CD14-positive monocyte (primary cell): Measurements from ENCODE around the gene RBM18. TPM values are rescaled to one million over a fixed set of nuclear protein-coding genes. Genes with fewer than 3 reads are reported as not detected.
A peak's percentile ranks its signal among the peaks of the same experiment; 100 is the strongest.

Source experiments
- DNase-seq, 3 donors: peaks; one replicate each; pipeline ENCODE4 v3.0.0-alpha.2; 2011 to 2022
- H2AFZ ChIP-seq: 2 replicates; pipeline ENCODE4 v1.6.0; 2012; ENCODE audit warnings: mild to moderate bottlenecking, low read depth, low read length, inconsistent platforms; ENCODE audit not compliant: insufficient read depth, poor library complexity, severe bottlenecking
- H3K27ac ChIP-seq, 2 donors: 1 replicate in 1 of 2; 2 replicates in 1 of 2; pipeline ENCODE4 v1.5.1; 2012 to 2013; ENCODE audit warnings: low read length in 2 of 2, control low read depth in 1 of 2, inconsistent platforms in 1 of 2, low read depth in 1 of 2, mild to moderate bottlenecking in 1 of 2
- H3K27me3 ChIP-seq, 2 donors: one replicate each; pipeline versions ENCODE4 v1.6.0 to v1.6.1; 2011 to 2013; ENCODE audit warnings: low read length in 2 of 2; ENCODE audit not compliant: control insufficient read depth in 2 of 2, insufficient read depth in 2 of 2
- H3K36me3 ChIP-seq, 2 donors: replicated peaks in 1 of 2; 1 replicate in 1 of 2; 2 replicates in 1 of 2; pipeline versions ENCODE4 v1.5.1 to v1.6.1; 2012 to 2013; ENCODE audit warnings: low read length in 2 of 2, control low read depth in 1 of 2, inconsistent platforms in 1 of 2, mild to moderate bottlenecking in 1 of 2; ENCODE audit not compliant: insufficient read depth in 2 of 2, control insufficient read depth in 1 of 2
- H3K4me1 ChIP-seq, 2 donors: 1 replicate in 1 of 2; 2 replicates in 1 of 2; pipeline versions ENCODE4 v1.5.1 to v1.6.1; 2012 to 2013; ENCODE audit warnings: low read length in 2 of 2, control low read depth in 1 of 2, inconsistent platforms in 1 of 2, mild to moderate bottlenecking in 1 of 2, moderate library complexity in 1 of 2; ENCODE audit not compliant: insufficient read depth in 2 of 2, control insufficient read depth in 1 of 2
- H3K4me2 ChIP-seq: replicated peaks from 2 replicates; pipeline ENCODE3; 2012; ENCODE audit warnings: low read length, moderate library complexity, mild to moderate bottlenecking; ENCODE audit not compliant: poor library complexity, severe bottlenecking; ENCODE audit errors: extremely low read depth
- H3K4me3 ChIP-seq, 3 experiments: fragments of 200-600 bp in 1 of 3; sonication (generic) in 1 of 3; replicated peaks in 1 of 3; 1 replicate in 2 of 3; 2 replicates in 1 of 3; pipeline ENCODE4 v1.5.1; 2011 to 2013; ENCODE audit warnings: low read length in 3 of 3, mild to moderate bottlenecking in 3 of 3, control low read depth in 2 of 3, low read depth in 2 of 3, inconsistent platforms in 1 of 3, moderate library complexity in 1 of 3
- H3K79me2 ChIP-seq: 2 replicates; pipeline ENCODE4 v1.6.0; 2012; ENCODE audit warnings: mild to moderate bottlenecking, control low read depth, inconsistent platforms, low read length, moderate library complexity; ENCODE audit not compliant: insufficient read depth
- H3K9ac ChIP-seq: 2 replicates; pipeline ENCODE4 v1.6.0; 2017; ENCODE audit warnings: low read length, mild to moderate bottlenecking; ENCODE audit not compliant: insufficient read depth, poor library complexity, severe bottlenecking
- H3K9me3 ChIP-seq, 2 donors: replicated peaks in 1 of 2; 1 replicate in 1 of 2; 2 replicates in 1 of 2; pipeline versions ENCODE4 v1.5.1 to v1.6.1; 2012 to 2013; ENCODE audit warnings: low read length in 2 of 2, control low read depth in 1 of 2; ENCODE audit not compliant: control insufficient read depth in 1 of 2, insufficient read depth in 1 of 2
- H4K20me1 ChIP-seq: 2 replicates; pipeline ENCODE4 v1.6.0; 2012; ENCODE audit warnings: mild to moderate bottlenecking, low read length, control low read depth, moderate library complexity; ENCODE audit not compliant: insufficient read depth
- H3K27ac Mint-ChIP-seq, 7 donors: one replicate each; pipeline ENCODE4 v1.8.0; 2020; ENCODE audit warnings: mild to moderate bottlenecking in 7 of 7, mixed read lengths in 7 of 7, moderate library complexity in 6 of 7, inconsistent platforms in 2 of 7
- H3K27me3 Mint-ChIP-seq, 3 donors: one replicate each; pipeline ENCODE4 v1.8.0; 2021 to 2022; ENCODE audit warnings: low read depth in 3 of 3, mild to moderate bottlenecking in 3 of 3, mixed read lengths in 3 of 3, moderate library complexity in 3 of 3, inconsistent platforms in 1 of 3
- H3K36me3 Mint-ChIP-seq, 2 donors: one replicate each; pipeline ENCODE4 v1.8.0; 2020; ENCODE audit warnings: mixed read lengths in 2 of 2, inconsistent platforms in 1 of 2, mild to moderate bottlenecking in 1 of 2
- H3K4me1 Mint-ChIP-seq: one replicate; pipeline ENCODE4 v1.8.0; 2020; ENCODE audit warnings: mild to moderate bottlenecking, mixed read lengths
- H3K4me3 Mint-ChIP-seq, 2 donors: one replicate each; pipeline ENCODE4 v1.8.0; 2020; ENCODE audit warnings: mild to moderate bottlenecking in 2 of 2, mixed read lengths in 2 of 2, moderate library complexity in 1 of 2
- H3K9me3 Mint-ChIP-seq, 7 donors: one replicate each; pipeline ENCODE4 v1.8.0; 2020 to 2022; ENCODE audit warnings: mixed read lengths in 7 of 7, mild to moderate bottlenecking in 6 of 7, moderate library complexity in 6 of 7, inconsistent platforms in 2 of 7
- WGBS: methylation state at CpG from one replicate; pipeline ENCODE4 v1.1.5; 2013; ENCODE audit warnings: missing lambda C conversion rate; ENCODE audit not compliant: insufficient coverage; 5-methylcytosine and 5-hydroxymethylcytosine counted together
- intact Hi-C, 2 donors: fragments of 100-400 bp; cut with micrococcal nuclease; formaldehyde crosslinking; loops; one replicate each; pipeline versions ENCODE4 v1.15.0 to v1.15.1; 2023
- polyA plus RNA-seq, 3 donors: library from polyadenylated mRNA; depleted of rRNA in 1 of 3; unstranded in 2 of 3; stranded (reverse) in 1 of 3; fragments of 300-500 nt in 2 of 3; fragments of >200 nt in 1 of 3; fragmentation: Illumina TruSeq in 2 of 3; gene quantifications; 1 replicate in 2 of 3; 2 replicates in 1 of 3; pipeline ENCODE4 v1.2.3, GENCODE V29; 2012 to 2021
- TF ChIP-seq, protein P1 (sequence below): fragments of 200-600 bp; IDR thresholded peaks from one replicate; pipeline ENCODE4 v1.8.0; 2022; ENCODE audit warnings: antibody characterized with exemption, mild to moderate bottlenecking

RBM18 gene
- polyA plus RNA-seq, 3 donors, result 10.4 to 26.3 (median 25.3) TPM

DNA sequence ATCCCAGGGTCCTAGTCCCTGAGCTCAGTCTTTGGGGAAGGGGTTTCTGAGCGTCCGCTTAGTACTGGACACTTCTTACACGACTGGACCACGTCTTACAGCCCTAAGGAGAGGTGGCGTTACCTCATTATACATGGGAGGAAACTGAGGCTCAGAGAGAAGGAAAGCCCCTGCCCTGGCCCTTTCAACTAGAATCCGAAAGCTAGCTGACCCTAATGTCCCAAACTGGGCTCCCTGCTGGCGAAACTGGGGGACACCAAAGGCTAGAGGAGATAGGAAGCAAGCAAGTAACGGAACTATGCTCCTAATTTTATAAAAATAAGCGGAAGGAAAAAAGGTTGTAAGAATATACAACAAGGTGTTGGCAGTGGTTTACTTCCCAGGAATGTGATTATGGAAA, 50.1 kb downstream of the RBM18 start:
- Histone ChIP-seq H3K36me3 (no peaks in the 10 kb centered on the region), H2AFZ (no peak overlapping the region), H3K27ac (no peak overlapping the region), H3K79me2 (no peaks in the 10 kb centered on the region), H3K4me1 (peaks cover 14 to 19% of the 10 kb centered on the region in 2 donors), H3K4me2 (peak overlapping the region; percentile 75), H3K9ac (no peak overlapping the region), H3K9me3 (peaks cover 0 to 39% of the 10 kb centered on the region in 2 donors), H4K20me1 (no peaks in the 10 kb centered on the region), H3K4me3 (peak overlapping the region in 1 of 3 experiments; percentile 66), H3K27me3 (peaks cover 51 to 75% of the 10 kb centered on the region in 2 donors)
- peaks cover 0 to 19% (median 8%) of the 10 kb centered on the region in 7 donors for H3K9me3 Mint-ChIP-seq
- H3K36me3 Mint-ChIP-seq, result peaks cover 0 to 7% of the 10 kb centered on the region in 2 donors
- 96% methylated on average over 4 of the region's 9 CpGs for WGBS
- peaks cover 27% of the 10 kb centered on the region for H3K4me1 Mint-ChIP-seq
- TF ChIP-seq, protein P1, sequence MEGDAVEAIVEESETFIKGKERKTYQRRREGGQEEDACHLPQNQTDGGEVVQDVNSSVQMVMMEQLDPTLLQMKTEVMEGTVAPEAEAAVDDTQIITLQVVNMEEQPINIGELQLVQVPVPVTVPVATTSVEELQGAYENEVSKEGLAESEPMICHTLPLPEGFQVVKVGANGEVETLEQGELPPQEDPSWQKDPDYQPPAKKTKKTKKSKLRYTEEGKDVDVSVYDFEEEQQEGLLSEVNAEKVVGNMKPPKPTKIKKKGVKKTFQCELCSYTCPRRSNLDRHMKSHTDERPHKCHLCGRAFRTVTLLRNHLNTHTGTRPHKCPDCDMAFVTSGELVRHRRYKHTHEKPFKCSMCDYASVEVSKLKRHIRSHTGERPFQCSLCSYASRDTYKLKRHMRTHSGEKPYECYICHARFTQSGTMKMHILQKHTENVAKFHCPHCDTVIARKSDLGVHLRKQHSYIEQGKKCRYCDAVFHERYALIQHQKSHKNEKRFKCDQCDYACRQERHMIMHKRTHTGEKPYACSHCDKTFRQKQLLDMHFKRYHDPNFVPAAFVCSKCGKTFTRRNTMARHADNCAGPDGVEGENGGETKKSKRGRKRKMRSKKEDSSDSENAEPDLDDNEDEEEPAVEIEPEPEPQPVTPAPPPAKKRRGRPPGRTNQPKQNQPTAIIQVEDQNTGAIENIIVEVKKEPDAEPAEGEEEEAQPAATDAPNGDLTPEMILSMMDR, result no peak
- H3K27me3 Mint-ChIP-seq, result peaks cover 76 to 80% (median 77%) of the 10 kb centered on the region in 3 donors
- H3K4me3 Mint-ChIP-seq, result peak overlapping the region; percentile 37 to 74
- DNase-seq, result no peak
- intact Hi-C loops, result no loop called here
- H3K27ac Mint-ChIP-seq, result no peak overlapping the region

DNA sequence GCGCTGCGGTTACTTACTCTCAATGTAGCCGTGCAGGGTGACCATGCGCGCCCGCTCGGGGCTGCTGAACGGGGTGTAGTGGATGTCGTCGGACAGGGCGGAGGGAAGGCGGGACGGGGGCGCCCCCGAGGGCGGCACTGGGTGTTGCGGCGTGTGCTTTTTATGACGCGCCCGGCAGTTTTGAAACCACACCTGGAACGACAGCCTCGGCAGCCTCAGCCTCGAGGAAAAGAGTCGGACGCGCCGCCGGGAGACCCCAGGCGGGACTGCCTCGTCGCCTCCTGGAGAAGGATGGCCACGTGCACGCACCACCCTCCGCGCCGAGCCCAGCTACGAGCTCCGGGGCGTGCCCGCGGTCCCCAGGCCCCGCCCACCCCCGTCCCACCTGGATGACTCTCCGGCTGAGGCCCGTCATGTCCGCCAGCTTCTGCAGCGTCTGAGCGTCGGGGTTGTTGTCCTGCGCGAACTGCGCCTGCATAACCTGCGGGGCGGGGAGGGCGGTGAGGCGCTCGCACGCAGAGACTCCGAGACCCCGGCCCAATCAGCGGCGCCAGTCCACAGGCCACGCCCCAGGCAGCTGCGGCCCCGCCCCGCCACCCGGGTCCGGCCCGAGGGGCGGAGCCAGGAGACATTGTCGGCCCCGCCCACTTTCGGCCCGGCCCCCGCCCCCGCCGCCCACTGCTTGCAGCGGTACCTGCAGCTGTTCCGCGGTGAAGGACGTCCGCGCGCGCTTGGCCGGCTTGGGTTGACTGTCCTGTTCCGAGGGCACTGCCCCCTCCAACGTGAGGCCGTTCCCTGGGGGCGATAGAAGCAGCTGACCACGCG, 50.8 kb downstream of the RBM18 start:
- Histone ChIP-seq H4K20me1 (no peaks in the 10 kb centered on the region), H3K9me3 (peaks cover 0 to 33% of the 10 kb centered on the region in 2 donors), H3K27me3 (peaks cover 46 to 68% of the 10 kb centered on the region in 2 donors), H3K79me2 (no peaks in the 10 kb centered on the region), H3K4me2 (peak overlapping the region; percentile 75), H3K4me1 (peaks cover 7 to 12% of the 10 kb centered on the region in 2 donors), H2AFZ (peak overlapping the region; percentile 63), H3K36me3 (no peaks in the 10 kb centered on the region), H3K9ac (no peak overlapping the region), H3K4me3 (peak overlapping the region; percentile 15 to 66 (median 18)), H3K27ac (no peak overlapping the region)
- peak in 1 of 3 donors; percentile 10 for DNase-seq
- TF ChIP-seq, protein P1, result no peak
- Mint-ChIP-seq H3K9me3 (peaks cover 0 to 17% (median 7%) of the 10 kb centered on the region in 7 donors), H3K4me3 (peak overlapping the region; percentile 70 to 77), H3K27me3 (peaks cover 69 to 73% (median 70%) of the 10 kb centered on the region in 3 donors), H3K4me1 (peaks cover 20% of the 10 kb centered on the region), H3K36me3 (peaks cover 0 to 7% of the 10 kb centered on the region in 2 donors), H3K27ac (no peak overlapping the region)
- 3% methylated on average over 93 of the region's 93 CpGs for WGBS
- intact Hi-C loops, result no loop called here
